ENCODE results near the gene ZNF311. TPM values are rescaled to one million over a fixed set of nuclear protein-coding genes. Genes with fewer than 3 reads are reported as not detected.

The ZNF311 gene
- total RNA-seq, 4 donors from 2014 or later, result 1.1 to 1.9 TPM; not detected in 2

- H3K27me3 ChIP-seq, result peaks cover 8% of the 10 kb centered on the region
- peaks cover 0 to 27% (median 11%) of the 10 kb centered on the region in 4 donors for H3K4me1 ChIP-seq
- H3K9me3 ChIP-seq, result no peaks in the 10 kb centered on the region
- H3K27ac ChIP-seq, result peak overlapping the region; percentile 79 to 84 (median 80)
- 2% methylated on average over 10 to 16 of the region's 16 CpGs for WGBS, 2 donors (ENCODE audit: low coverage in 1 of 2)
- H3K36me3 ChIP-seq, result no peaks in the 10 kb centered on the region
- intact Hi-C loops (cut with DNase I; ENCODE audit: low total_unique reads) (loop anchor here (5.0 to 10.0 kb wide), 2 partner anchors 39 to 1796 kb away; no protein-coding TSS in a partner anchor), in situ Hi-C loops (cut with MboI; ENCODE audit: low pct_ligation_motif_present in 1 of 4, low pct_unique_long_range_greater_than_20kb in 1 of 4, low sequenced_read_pairs in 3 of 4) (loop anchor here in 1 of 4 donors (5.0 to 10.0 kb wide), 2 partner anchors 34 to 116 kb away; no protein-coding TSS in a partner anchor)
- peak; percentile 56 for DNase-seq
- TF ChIP-seq CTCF (IDR thresholded peaks at IDR 0.05), result peak in 4 of 5 experiments; percentile 34 to 70 (median 49)
- no peak for TF ChIP-seq POLR2A (IDR thresholded peaks at IDR 0.05)
- H3K4me3 ChIP-seq, result peak overlapping the region; percentile 0 to 81 (median 46)
Observed at GRCh38 chr6:28980852-28981430, 24.2 kb downstream of the ZNF311 start.

DNA sequence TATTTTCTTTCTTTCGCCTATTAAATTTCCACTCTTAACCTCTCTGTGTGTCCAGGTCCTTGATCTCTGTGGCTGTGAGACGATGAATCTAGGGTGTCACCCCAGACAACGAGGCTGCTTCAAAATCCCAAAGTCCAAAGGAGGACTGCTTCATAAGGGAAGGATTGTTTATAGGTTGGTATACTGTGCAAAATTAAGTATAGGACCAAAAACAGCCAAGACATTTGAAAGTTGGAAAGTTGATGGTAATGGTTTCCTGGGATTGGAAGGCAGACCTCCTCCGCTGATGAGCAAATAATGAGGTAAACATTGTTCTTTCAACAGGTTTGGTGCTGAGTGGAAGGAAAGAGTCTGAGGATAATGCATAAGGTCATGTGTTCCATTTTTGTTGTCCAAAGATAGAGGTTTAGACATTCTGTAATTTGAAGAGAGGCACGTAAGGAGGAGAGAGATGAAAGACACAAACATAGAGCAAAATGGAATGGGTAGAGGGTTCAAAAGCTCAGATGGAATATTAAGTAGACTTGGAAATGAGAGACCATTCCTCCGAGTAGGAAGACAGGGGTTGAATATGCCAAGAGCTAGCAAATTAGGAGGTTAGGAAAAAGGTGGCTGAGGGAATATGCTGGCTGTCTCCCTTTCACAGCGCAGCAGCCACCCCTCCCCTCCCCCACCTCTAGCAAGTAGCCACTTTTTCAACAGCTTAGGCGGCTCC, 24.8 kb downstream of the ZNF311 start:
- 48 to 55% methylated on average over 6 to 8 of the region's 8 CpGs for WGBS, 2 donors (ENCODE audit: low coverage in 1 of 2)

DNA sequence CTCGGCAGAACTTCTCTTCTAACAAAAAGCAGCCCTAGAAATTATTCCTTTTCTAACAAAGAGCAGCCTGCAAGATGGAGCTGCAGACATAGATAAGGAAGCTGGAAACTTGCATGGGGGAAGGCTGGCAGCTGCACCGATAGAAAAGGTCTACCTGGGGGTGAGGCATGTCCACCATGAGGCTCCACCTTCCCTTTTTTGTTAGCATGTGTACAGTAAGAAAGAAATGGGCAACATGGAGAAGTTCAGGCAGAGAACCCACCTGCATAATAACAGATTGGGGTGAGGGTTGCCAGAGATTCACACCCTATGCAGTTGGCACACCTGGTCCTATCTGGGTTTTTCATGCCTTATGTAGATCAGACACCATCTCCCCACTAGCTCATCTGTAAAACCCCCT, 25.4 kb downstream of the ZNF311 start:
- in situ Hi-C loops (cut with MboI; ENCODE audit: low pct_ligation_motif_present in 1 of 4, low pct_unique_long_range_greater_than_20kb in 1 of 4, low sequenced_read_pairs in 3 of 4), result loop anchor here in 1 of 4 donors (5.0 to 10.0 kb wide), 2 partner anchors 32 to 115 kb away; no protein-coding TSS in a partner anchor
- Histone ChIP-seq H3K9me3 (no peaks in the 10 kb centered on the region), H3K27ac (no peak overlapping the region), H3K4me1 (peaks cover 0 to 29% (median 7%) of the 10 kb centered on the region in 4 donors), H3K27me3 (peaks cover 13% of the 10 kb centered on the region), H3K4me3 (no peak overlapping the region), H3K36me3 (no peaks in the 10 kb centered on the region)
- WGBS, 2 donors (ENCODE audit: low coverage in 1 of 2), result 33 to 56% methylated on average over 2 of the region's 2 CpGs
- no peak for TF ChIP-seq CTCF (IDR thresholded peaks at IDR 0.05)
- TF ChIP-seq POLR2AphosphoS5 (IDR thresholded peaks at IDR 0.05), result no peak
- DNase-seq, result no peak
- intact Hi-C loops (cut with DNase I; ENCODE audit: low total_unique reads), result loop anchor here (5.0 to 10.0 kb wide), 2 partner anchors 37 to 1795 kb away; no protein-coding TSS in a partner anchor

More for the DNA sequence above, 24.8 kb downstream of the ZNF311 start:
- in situ Hi-C loops (cut with MboI; ENCODE audit: low pct_ligation_motif_present in 1 of 4, low pct_unique_long_range_greater_than_20kb in 1 of 4, low sequenced_read_pairs in 3 of 4), result loop anchor here in 1 of 4 donors (5.0 to 10.0 kb wide), 2 partner anchors 33 to 115 kb away; no protein-coding TSS in a partner anchor
- H3K27ac ChIP-seq, result peak overlapping the region; percentile 79 to 84 (median 80)
- peaks cover 13% of the 10 kb centered on the region for H3K27me3 ChIP-seq
- H3K4me1 ChIP-seq, result peaks cover 0 to 25% (median 10%) of the 10 kb centered on the region in 4 donors
- H3K36me3 ChIP-seq, result no peaks in the 10 kb centered on the region
- H3K9me3 ChIP-seq, result no peaks in the 10 kb centered on the region
- TF ChIP-seq POLR2AphosphoS5 (IDR thresholded peaks at IDR 0.05) (no peak), CTCF (IDR thresholded peaks at IDR 0.05) (no peak), POLR2A (IDR thresholded peaks at IDR 0.05) (no peak), EP300 (IDR thresholded peaks at IDR 0.05; ENCODE audit: low read depth) (no peak)
- peak overlapping the region in 1 of 4 donors; percentile 81 for H3K4me3 ChIP-seq
- intact Hi-C loops (cut with DNase I; ENCODE audit: low total_unique reads), result loop anchor here (5.0 to 10.0 kb wide), 2 partner anchors 38 to 1795 kb away; no protein-coding TSS in a partner anchor
- peak; percentile 25 for DNase-seq

DNA sequence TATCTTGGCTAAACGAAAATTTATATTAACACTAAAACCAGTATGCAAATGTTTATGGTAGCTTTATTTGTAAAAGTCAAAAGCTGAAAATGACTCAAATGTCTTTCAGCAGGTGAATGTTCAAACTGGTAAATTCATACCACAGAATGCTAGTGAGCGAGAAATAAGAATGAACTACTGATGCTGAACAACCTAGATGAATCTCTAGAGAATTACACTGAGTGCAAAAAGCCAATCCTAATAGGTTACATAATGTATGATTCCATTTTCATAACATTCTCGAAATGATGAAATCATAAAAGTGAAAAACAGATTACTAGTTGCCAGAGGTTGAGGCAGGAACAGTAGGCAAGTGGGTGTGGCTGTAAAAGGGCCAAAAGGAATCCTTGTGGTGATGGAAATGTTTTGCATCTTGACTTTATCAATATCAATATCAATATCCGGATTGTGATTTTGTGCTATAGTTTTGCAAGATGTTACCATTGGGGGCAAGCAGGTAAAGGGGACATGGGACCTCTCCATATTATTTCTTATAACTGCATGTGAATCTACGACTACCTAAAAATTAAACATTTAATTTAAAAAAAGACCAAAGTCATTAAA, 26.1 kb downstream of the ZNF311 start:
- in situ Hi-C loops (cut with MboI; ENCODE audit: low pct_ligation_motif_present in 1 of 4, low pct_unique_long_range_greater_than_20kb in 1 of 4, low sequenced_read_pairs in 3 of 4), result no loop called here

More for the DNA sequence above, 26.1 kb downstream of the ZNF311 start:
- no peaks in the 10 kb centered on the region for H3K36me3 ChIP-seq
- H3K27me3 ChIP-seq, result peaks cover 13% of the 10 kb centered on the region
- DNase-seq, result no peak
- 75 to 88% methylated on average over 4 to 5 of the region's 5 CpGs for WGBS, 2 donors (ENCODE audit: low coverage in 1 of 2)
- H3K9me3 ChIP-seq, result no peaks in the 10 kb centered on the region
- TF ChIP-seq POLR2AphosphoS5 (IDR thresholded peaks at IDR 0.05) (no peak), POLR2A (IDR thresholded peaks at IDR 0.05) (no peak), EP300 (IDR thresholded peaks at IDR 0.05; ENCODE audit: low read depth) (no peak), CTCF (IDR thresholded peaks at IDR 0.05) (no peak)
- intact Hi-C loops (cut with DNase I; ENCODE audit: low total_unique reads), result no loop called here
- H3K4me3 ChIP-seq, result no peak overlapping the region
- no peak overlapping the region for H3K27ac ChIP-seq
- peaks cover 0 to 32% (median 7%) of the 10 kb centered on the region in 4 donors for H3K4me1 ChIP-seq

Data from transverse colon (tissue), 4 donors.